ENCODE results near the gene KCNH5.

- TF ChIP-seq CTCF (conservative IDR thresholded peaks at IDR 0.05) = no peak
- TF ChIP-seq EZH2 (IDR thresholded peaks at IDR 0.05; ENCODE audit: low read depth) = no peak
Measured at GRCh38 chr14:63078569-63078968, 33.3 kb upstream of the KCNH5 start.
